GM18499 (cell line): ENCODE data around the gene FCER2.

Source experiments
- ATAC-seq: cut with Tn5 transposase; IDR thresholded peaks from one replicate; pipeline ENCODE4 v1.9.1; 2021; ENCODE audit warnings: moderate number of reproducible peaks; ENCODE audit not compliant: insufficient read depth, unreplicated experiment

Gene FCER2

GRCh38 chr19:7734220-7735203 lies 32.6 kb upstream of the FCER2 start:
- ATAC-seq, result no peak

- ATAC-seq, result no peak
Observed at GRCh38 chr19:7733376-7733775, 31.4 kb upstream of the FCER2 start.

DNA sequence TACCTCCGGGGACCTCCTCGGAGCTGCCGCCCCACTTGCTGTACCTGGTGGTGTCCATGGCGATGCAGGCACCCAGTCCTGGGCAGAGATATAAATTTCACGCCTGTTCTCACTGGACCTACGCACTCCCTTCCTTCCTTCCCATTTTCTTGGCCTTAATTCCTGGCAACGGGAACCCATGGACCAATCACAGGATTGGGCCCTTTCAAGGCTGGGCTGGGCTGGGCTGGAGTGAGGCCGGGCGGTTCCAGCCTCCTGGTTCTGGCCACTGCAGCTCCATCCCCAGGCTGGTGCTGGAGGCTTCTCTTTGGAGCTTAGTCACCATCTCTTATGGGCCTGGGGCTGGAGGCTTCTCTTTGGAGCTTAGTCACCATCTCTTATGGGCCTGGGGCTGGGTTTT lies 30.1 kb upstream of the FCER2 start, which contains the start of gene CLEC4G:
Gene CLEC4G, minus strand, starts transcription at position 66 of the 400 bp plus-strand sequence. Its CDS starts 8 bp downstream, at position 58.
- no peak for ATAC-seq

GRCh38 chr19:7731615-7732014 lies 29.7 kb upstream of the FCER2 start:
- ATAC-seq, result no peak

- ATAC-seq, result no peak
Observed at GRCh38 chr19:7731218-7731595, 29.3 kb upstream of the FCER2 start.

- ATAC-seq, result no peak
Observed at GRCh38 chr19:7730286-7731217, 28.6 kb upstream of the FCER2 start.

DNA sequence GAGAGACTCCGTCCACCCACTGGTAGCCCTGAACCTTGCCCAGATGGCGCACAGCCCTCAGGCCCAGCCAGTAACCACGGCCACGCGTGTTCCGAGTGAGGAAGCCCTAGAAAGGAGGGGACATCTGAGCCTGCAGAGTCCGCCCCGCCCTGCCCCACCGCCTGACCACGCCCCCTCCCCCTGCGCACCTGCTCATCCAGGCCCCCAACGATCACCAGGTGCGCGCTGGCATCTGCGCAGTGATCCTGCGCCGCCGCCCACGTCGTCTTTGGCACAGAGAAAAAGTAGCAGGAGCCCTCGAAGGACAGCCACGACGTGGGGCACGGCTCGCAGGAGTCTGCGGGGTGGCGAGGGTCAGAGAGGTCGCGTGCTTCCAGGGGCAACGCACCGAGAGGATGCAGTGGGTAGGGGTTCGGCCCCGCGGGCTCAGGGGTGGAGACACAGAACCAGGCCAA lies 27.9 kb upstream of the FCER2 start:
- no peak for ATAC-seq

DNA sequence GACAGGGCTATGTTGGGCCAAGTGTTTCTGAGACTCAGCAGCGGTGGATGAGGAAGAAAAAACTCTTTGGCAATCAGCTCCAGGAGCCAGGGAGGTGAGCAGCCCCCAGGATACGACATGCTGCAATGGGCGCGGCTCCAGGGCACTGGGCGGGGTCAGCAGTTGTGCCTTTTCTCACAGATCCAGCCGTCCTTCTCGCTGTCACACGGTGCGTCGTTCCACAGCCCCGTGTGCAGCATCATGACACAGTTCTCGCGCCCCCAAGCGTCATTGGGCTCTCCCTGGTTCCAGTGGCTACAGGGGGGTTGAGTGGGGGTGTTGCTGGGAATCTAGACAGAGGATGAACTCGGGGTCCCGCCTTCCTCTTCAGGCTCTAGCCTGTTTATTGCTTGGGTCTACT lies 27.3 kb upstream of the FCER2 start:
- no peak for ATAC-seq

DNA sequence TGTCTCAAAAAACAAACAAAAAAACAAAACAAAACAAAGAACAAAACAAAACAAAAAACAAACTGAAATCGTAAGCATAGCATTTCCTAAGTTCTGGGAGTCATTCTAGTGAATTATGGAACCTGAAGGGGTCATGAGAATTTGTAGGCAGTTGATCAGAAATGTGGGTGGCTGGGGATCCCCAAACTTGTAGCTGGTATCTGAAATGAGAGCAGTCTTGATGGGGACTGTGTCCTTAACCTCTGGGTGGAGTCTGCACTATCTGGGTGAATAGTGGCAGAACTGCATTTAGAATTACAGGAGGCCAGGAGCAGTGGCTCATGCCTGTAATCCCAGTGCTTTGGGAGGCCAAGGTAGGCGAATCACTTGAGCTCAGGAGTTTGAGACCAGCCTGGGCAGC lies 23.9 kb upstream of the FCER2 start:
- no peak for ATAC-seq

DNA sequence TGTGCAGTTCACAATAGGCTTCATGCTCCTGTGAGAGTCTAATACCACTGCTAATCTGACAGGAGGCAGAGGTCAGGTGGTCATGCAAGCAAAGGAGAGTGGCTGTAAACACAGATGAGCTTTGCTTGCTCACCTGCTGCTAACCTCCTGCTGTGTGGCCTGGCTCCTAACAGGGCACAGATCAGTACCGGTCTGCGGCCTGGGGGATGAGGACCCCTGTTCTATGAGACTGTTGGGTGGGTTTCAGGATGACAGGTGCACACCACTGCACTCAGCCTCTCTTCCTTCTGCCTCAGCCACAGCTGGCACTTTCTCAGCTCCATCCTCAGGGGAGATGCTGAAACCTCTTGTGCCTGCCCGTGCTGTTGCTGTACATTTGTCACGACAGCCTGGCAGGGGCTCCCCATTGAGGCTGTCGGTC lies 20.3 kb upstream of the FCER2 start:
- ATAC-seq, result no peak

GRCh38 chr19:7720351-7720750 lies 18.4 kb upstream of the FCER2 start:
- no peak for ATAC-seq

- ATAC-seq, result no peak
Observed at GRCh38 chr19:7718668-7719067, 16.7 kb upstream of the FCER2 start.

DNA sequence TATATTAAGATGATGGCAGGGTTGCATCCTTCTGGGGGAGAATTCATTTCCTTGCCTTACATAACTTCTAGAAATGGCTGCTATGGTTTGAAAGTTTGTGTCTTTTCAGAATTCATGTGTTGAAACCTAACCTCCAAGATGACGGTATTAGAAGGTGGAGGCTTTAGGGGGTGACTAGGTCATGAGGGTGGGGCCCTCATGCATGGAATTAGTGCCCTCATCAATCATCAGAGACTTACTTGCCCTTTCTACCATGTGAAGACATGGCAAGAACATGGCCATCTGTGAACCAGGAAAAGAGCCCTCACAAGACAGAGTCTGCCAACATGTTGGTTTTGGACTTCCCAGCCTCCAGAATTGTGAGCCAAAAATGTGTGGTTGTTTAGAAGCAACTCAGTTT lies 14.8 kb upstream of the FCER2 start:
- ATAC-seq, result no peak

DNA sequence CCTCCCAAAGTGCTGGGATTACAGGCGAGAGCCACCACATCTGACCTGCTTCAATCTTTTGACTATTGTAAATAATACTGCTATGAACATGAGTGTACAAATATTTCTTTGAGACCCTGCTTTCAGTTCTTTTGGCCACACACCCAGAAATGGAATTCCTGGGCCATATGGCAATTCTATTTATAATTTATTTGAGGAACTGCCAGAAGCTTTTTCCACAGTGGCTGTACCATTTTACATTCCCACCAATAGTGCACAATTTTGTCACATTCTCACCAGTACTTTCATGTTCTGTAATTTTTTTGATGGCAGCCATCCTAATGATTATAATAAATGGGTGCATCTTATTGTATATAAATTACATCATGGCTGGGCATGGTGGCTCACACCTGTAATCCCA lies 13.7 kb upstream of the FCER2 start:
- no peak for ATAC-seq

DNA sequence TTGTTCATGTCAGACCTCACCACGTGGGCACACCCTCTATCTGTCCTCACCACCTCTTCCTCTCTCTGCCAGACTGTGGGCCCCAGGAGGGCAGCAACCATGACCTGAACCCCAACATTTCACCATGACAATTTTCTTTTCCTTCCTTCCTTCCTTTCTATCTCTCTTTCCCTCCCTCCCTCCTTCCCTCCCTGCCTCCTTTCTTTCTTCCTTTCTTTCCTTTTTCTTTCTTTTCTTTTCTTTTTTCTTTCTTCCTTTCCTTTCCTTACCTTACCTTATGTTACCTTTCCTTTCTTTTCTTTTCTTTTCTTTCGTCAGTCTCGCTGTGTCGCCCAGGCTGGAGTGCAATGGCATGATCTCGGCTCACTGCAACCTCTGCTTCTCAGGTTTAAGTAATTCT lies 8.7 kb upstream of the FCER2 start:
- ATAC-seq, result no peak

- ATAC-seq, result no peak
Observed at GRCh38 chr19:7709932-7710460, 8.1 kb upstream of the FCER2 start.

DNA sequence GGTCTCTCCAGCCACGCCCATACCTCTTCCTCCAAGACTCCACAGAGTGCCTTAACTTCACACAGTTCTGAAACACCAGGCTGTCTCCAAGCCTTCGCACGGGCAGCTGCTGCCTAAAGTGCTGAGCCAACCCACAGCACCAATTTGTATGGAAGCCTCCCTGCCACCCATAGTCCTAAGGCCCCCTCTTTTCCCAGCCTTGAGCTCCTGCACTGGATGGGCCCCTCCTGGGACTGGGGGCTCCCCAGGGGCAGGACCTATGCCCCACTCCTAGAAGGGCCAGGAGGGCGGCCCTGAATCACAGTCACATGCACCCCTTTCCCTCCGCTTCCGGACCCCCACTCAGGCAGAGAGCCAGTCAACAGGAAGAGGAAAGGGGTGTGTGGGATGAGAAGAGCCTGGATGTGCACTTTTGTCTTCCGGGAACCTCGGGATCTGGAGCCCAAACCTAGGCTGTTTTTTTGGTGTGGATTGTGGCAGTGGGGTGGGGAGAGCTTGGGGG lies 5.1 kb upstream of the FCER2 start:
- ATAC-seq, result no peak

- ATAC-seq, result no peak
Observed at GRCh38 chr19:7706188-7706954, 4.4 kb upstream of the FCER2 start.

DNA sequence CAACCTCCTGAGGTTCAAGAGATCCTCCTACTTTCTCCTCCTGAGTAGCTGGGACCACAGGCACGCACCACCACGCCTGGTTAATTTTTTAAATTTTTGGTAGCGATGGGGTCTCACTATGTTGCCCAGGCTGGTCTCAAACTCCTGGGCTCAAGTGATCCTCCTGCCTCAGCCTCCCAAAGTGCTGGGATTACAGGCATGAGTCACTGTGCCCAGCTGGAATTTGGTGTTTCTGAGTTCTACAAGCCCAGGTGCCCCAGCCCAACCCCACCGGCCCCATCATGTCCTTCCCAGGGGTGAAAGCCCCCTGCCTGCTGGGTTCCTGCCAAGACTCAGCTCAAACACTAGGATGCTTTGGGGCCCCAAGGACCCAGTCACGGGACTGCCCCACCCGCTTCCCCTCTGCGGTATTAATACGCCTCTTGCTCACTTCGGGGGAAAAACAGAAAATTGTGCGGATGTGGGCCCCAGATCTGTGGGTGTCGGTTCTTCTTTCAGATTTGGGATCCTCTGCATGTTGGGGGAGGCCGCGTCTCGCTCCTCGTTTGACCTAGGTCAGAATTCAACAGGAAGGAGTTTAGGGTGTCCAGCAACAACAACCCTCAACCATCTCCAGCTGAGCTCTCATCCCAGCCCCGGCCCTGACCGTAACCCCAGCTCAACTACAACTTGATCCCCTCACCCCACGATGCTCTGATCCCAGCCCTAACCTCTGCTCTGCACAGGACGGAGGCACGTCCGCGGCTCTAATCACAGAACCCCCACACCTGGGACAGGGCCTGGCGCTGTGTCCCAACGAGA lies 3.7 kb upstream of the FCER2 start:
- ATAC-seq, result no peak
